NCI-H2029 treated with DMSO at 0.1 percent for 48 hours (cell line): ENCODE data around the gene MYO18B.
"Not testable (repeated sequence)": the region's sequence is repeated elsewhere in the genome, so short reads cannot be mapped to it uniquely, and the experiment has no call there.

ENCODE experiments used
- DNase-seq: peaks from one replicate; lab custom pipeline; 2025; lab: John Stamatoyannopoulos, UW

MYO18B gene, protein sequence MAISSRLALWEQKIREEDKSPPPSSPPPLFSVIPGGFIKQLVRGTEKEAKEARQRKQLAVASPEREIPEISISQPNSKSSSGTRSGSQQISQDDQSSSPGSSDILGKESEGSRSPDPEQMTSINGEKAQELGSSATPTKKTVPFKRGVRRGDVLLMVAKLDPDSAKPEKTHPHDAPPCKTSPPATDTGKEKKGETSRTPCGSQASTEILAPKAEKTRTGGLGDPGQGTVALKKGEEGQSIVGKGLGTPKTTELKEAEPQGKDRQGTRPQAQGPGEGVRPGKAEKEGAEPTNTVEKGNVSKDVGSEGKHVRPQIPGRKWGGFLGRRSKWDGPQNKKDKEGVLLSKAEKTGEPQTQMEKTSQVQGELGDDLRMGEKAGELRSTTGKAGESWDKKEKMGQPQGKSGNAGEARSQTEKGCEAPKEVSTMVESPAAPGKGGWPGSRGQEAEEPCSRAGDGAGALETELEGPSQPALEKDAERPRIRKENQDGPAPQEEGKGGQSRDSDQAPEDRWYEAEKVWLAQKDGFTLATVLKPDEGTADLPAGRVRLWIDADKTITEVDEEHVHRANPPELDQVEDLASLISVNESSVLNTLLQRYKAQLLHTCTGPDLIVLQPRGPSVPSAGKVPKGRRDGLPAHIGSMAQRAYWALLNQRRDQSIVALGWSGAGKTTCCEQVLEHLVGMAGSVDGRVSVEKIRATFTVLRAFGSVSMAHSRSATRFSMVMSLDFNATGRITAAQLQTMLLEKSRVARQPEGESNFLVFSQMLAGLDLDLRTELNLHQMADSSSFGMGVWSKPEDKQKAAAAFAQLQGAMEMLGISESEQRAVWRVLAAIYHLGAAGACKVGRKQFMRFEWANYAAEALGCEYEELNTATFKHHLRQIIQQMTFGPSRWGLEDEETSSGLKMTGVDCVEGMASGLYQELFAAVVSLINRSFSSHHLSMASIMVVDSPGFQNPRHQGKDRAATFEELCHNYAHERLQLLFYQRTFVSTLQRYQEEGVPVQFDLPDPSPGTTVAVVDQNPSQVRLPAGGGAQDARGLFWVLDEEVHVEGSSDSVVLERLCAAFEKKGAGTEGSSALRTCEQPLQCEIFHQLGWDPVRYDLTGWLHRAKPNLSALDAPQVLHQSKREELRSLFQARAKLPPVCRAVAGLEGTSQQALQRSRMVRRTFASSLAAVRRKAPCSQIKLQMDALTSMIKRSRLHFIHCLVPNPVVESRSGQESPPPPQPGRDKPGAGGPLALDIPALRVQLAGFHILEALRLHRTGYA (N-terminal part only)

DNA sequence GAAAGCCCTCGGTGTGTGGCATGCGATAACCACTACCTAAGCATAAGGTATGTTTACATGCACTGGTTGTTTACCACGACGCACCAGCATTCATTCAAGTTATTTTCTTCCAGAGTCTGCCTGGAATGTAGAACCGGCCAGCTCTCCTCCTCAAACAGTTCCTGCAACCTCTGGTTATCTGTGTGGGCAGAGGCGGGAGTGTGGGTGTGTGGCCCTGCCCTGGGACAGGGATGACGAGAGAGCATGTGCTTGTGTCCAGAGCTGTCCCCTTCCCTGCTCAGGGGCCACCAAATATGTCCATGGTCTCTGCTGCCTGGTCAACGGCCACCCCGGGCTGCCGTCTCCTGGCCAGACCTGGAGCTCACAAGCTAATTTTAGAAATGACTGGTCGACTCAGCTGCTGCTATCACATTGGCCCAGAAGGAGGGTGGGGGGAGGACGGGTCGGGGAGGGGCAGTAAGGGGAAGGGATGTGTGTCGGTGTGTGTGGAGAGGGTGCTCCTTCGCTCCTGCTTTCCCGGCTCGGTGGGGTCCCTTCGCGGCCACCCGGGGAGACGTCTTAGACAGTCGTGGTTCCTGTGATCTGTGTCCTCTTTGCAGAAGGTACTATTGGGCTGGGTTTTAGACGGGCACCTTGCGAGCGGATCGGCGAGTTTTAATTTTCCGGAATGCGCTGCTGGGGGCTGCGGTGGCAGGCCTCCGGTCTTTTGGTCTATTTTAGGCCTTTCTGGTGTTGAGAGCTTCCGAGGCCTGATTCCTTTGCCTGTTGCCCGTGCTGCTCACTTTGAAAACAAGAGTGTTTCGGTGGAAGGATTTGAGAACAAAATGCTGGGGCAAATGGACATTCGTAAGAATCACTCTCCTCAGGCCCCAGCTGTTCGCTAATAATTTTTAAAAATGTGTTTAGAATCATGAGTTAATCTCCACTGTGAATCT, at the start of gene MYO18B:
Gene MYO18B, plus strand, starts transcription at position 497 of the 935 bp plus-strand sequence. CDS start 18,905 bp downstream, outside the sequence.
- DNase-seq: no peak

DNA sequence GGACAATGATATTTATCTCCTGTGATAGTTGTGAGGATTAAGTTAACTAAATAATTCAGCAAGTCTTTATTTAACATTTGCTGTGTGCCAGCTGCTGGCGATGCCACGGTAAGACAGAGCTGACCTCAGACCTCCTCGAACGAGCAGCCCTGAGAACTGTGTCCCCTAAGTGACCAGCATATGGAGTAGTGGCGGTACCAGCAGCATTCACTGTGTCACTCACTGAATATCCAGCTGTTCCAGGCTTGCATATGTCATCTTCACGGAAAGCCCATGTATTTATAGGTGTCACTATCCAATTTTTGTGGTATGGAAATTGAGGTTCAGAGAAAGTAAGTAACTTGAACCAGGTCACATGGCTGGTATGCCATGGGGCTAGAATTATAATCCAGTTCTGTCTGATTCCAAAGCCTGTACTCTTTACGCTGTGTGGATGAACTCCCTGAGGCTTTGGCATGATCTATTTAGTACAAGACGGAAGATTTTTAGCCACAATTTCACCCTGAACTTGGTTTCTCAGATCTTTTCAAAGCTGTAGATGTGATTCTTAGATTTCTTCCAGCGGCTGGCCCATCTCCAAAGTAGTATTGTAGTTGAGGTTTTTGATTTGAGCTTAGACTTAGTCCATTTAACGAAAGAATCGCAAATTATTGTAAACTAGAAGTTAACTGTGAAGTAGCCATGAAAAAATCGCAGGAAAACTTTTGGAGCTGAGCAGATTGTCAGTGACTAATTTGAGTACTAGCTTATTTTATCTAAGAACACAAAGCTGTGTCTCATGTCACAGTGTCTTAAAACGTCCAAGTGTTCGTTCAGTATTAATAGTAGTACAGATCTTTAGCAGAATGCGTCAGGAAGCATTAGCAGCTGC, 49.4 kb upstream of the MYO18B start:
- DNase-seq: no peak

DNA sequence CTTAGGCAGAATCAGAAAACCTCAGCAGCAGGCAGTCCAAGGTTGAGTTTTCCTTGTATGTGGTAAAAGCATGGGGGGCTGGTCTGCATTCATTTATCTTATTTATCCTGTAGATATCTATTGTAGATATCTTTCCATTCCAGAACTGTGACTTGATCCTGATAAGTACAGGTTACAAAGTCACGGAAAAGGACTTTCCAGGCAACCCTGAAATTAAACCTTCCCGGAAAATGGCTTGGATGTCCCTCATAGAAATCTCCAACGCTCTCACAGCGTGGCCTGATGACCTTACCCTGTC, 48.8 kb upstream of the MYO18B start:
- DNase-seq: no peak

DNA sequence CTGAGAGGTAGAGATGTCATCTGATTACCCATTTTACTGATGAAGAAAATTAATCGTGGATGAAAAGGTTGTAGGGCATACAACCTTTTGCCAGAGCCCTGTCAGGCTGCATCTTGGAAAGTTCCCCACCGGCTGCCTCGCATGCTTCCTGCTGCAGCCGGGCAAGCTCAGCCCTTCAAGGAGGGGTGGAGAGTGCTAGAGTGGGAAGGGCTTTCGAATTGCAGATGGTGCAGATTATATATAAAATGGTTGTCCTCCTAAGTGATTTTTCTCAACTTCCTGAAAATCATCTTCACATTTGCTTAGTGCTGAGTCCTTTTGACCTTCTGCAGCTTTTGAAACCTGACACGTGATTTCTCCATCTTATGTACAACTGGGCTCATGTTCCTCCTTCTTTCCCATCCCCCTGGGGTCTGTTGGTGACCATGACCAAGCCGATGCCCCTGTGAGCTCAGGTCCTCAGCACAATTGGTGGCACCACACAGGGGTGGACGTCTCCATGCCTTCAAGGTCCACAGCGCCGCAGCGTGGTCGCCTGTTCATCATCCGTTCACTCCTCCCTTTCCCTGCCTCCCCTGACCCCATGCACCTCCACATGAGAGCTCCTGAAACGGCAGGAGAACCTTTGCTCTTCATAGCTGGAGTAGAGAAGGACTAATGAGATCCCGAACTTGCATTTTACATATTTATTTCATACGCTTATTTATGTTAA, 47.6 kb upstream of the MYO18B start:
- no peak for DNase-seq

DNA sequence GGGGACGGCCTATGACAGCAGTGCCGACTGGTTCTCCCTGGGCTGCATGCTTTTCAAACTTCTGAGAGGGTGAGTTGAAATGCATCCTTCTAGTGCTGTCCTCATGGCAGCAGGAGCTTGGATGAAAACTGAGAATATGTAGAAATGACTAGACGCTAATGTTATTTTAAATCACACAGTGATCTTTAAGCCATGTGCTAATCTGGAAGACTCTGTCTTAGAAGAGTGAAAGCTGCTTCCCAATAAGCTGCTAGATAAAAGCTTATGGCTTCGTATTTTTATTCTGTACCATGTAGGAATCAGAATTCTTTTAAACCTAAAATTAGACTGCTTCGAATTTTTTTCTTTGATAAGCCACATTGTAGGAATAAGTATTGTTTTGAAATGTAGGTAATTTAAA, 46.8 kb upstream of the MYO18B start:
- no peak for DNase-seq

DNA sequence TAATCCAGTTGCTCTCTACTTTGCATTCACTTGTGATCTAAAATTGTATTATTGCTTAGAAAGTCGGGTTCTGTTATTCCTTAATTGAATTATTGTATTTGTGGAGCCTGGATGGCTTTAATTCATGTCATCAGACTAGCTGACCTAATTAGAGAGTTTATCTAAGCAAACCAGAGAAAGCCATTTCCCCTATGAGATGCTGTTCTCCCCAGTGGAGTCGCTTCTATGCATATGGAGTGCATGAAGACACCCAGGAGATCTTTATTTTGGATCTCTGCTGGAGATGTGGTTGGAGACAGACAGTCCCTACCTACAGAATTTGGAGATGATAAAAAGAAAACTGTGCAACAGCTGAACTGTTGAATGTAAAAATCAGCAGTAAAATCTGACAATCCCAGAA, 45.2 kb upstream of the MYO18B start:
- no peak for DNase-seq

DNA sequence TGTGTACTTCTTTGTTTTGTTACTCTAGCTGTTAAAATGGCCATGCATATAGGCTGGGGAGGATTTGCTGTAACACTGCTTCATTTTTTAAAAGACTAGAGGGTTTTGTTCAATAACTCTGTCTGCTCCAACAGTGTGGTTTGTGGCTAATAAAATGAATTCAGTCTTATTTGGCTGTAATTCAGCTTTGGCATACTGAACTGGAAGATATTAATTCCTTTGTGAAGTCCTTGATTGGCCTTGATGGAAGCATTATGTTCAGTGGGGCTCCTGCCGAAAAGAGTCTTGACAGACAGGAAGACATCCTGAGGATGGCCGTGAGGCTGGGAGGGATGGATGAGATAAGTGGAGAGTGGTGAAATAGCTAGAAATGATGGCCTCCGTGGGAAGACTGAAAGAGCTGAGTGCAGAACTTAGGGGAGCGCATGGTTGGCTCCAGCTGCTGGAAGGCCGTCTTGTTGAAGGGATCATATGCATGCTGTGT, 44.8 kb upstream of the MYO18B start:
- DNase-seq: no peak

DNA sequence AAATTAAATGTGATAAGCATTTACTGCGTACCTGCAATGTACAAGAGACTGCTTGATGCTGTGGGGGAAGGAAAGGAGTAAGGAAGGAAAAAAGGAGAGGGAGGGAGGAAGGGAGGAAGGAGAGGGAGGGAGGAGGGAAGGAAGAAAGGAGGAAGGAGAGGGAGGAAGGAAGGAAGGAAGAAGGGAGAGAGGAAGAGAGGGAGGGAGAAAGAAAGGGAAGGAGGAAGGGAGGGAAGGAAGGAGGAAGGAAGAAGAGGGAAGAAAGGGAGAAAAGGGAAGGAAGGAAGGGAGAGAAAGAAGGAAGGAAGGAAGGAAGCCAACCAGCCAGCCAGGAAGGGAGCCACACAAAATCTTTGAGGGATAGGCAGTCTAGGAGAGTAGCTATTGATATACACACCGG, 44.0 kb upstream of the MYO18B start:
- no peak for DNase-seq

DNA sequence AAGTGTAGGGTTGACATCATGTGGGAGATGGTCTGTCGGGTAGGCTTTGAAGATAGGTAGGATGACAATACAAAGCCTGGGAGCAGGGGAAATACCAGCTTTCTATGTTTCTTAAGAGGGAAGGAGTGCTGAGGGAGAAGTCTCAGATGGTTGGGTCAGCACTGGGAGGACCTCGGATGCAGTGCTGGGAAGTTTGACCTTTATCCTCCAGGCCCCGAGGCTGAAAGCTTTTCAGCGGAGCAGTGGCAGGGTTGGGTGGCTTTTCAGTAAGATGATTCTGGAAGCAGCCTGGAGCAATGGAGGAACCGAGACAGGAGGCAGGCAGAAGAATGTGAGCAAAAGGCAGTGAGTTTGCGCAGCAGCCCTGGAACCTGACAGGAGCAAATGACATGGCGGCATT, 43.5 kb upstream of the MYO18B start:
- no peak for DNase-seq

DNA sequence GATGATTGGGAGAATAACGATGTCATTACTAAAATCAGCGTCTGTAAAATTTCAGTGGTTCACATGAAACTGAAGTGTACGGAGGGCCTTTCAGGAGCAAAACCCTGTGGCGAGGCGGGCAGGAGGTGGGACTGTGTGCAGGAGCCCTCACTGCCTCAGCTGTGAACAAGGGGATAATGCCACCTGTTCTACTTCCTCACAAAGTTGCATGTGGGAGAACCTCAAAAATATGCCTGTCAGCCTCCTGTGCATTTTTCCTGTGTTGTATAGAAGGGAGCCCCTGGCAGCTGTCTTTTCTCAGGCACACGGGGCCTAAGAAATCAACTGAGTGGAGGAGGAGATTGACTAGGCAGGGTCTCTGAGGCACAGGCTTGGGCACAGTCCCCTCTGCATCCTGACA, 43.0 kb upstream of the MYO18B start:
- no peak for DNase-seq

DNA sequence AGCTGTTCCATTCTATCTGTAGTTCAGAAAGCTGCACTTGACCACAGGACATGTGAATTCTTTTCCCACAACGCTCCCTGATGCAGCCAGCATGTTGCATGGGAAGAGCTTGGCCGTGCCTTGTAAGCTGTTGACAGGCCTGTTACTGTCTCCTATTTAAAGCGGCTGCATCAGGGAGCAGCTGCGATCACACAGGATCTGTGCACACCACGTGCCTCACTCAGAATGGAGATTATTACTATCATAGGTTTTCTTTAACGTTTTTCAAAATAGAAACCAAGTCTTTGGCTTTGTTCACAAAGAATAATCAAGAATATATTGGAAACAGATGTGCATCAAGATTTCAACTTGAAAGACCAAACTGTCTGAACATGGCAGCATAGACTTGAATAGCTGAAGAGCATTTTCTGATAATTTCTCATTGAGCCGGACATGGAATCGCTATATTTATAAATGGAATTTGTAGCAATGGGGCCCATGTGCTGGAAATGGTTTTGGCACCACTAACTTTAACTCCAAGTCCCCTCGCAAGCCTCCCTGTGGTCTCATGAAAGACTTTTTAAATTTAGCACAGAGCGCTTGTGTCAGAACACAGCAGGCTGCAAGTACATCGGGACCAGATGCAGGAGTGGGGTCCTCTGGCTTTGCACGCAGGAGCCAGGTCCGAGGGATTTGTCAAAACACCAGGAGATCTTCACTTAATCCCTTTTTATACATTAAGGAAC, 40.8 kb upstream of the MYO18B start:
- no peak for DNase-seq

DNA sequence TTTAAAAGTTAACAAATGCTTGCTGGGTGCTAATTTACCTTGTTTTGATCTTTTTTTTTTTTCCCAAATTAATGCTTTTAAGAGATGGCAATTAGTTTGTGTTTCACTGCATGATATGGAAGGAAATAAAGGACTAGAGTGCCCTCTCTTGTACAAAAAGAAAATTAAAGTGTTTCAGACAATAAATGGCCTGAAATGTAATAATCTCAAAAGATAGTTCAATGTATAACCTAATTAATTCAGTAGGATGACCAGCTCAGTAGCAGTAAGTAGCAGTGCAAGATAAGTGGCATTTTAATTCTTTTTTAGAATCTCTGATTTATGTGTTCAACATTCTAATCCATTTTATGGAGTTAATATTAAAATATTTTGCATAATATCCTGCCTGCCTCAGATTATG, 39.9 kb upstream of the MYO18B start:
- DNase-seq: no peak

DNA sequence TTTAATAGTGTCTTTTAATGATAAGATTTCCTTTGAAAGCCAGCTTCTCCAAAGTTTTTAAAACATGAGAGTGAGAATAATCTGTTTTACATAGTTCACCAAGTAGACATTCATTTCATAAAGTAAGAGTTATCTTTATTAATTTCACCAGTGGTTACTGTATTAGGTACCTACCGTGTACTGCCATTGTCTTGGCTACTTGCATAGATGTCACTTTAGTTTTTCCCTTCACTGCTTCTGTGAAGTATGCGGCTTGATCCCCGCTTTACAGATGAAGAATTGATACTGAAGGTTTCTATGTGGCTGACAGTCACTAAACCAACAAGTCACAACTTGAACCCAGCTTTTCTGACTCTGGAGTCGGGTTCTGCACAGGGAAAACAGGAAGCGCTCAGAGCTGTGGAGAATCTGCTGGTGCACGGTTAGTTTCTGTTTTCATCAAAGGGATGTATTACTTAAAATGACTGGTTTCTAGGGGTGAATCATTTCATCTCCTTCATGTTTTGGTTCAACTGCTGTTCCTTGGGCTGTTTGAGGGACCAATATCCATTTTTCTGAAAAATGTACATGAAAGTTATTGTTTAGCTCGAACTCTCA, 39.3 kb upstream of the MYO18B start:
- DNase-seq: no peak

DNA sequence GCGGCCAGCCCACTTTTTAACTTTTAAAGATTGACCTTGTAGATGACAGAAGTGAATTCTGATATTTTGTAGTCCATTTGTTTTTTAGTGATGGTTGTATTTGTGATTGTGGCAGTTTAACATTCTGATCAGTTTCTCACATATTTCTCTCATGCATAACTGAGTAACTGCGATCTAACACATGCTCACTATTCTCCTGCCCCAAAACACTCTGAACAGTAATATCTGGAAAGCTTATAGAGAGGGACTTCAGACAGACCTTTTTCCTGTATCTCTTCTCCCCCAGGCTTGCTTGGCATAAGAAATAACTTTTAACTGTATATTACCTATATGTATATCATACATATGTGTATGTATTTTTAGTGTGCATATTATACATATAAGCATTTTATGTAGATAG, 37.3 kb upstream of the MYO18B start:
- DNase-seq: no peak

DNA sequence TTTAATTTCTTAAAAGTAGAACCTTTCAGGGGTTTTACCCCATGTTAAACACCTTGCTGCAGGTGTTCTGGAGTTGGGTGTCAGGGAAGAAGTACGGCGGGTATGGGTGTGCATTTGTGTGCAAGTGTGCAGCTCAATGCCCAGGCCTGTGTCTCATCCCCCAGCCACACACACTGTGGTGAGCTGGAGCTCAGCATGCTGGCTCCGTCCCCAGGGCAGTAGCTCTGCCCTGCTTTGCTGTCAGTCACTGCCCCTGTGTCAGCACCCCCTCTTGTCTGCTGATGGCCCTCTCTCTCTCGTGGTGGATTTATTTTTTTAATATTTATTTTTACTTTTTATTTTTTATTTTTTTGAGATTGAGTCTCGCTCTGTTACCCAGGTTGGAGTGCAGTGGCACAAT, 35.8 kb upstream of the MYO18B start:
- no peak for DNase-seq

DNA sequence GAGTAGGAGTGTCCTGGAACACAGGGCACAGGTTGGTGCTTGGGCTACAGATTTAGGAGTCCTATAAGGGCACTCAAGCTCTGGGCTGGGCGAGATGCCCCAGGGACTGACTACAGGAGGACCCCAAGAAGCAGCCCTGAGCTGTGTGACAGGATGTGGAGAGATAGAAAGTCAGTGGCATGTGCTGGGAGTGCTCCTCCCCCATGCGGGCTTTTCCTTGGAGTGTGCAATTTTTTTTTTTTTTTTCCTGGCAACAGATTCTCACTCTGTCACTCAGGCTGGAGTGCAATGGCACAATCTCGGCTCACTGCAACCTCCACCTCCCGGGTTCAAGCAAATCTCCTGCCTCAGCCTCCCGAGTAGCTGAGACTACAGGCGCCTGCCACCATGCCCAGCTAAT, 33.6 kb upstream of the MYO18B start:
- DNase-seq: not testable (repeated sequence)

DNA sequence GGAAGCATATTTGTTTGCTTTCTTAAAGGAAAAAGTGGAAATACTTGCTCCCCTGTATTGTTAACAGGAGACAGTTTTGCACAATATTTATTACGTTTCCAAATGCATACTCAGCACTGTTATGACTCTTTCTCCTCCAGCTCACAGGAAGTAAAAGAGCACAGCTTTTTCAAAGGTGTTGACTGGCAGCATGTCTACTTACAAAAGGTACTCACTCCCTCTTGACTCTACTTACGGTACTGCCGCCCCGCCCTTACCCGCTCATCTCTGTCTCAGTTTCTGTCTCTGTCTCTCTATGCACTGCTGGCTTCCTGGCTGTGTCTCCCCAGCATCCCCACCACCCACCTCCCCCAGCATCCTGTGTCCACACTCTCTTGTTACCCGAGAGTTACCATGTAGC, 32.2 kb upstream of the MYO18B start:
- no peak for DNase-seq

DNA sequence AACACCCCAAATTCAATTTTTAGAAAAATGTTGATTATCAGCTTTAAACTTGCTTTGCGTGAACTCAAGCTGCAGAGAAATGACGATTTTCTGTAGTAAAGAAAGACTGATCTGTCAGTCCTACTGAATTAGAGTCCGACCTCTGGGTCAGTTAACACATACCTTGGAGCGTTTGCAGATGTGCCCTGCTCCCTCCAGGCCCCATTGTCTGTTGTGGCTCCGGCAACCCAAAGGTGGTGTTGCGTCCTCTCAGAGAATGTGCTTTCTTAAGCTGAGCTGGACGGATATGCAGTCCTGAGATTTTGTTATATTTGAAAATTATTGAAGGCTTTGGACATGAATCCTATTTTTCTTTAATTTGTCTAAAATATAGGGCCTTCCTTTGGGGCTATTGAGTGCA, 31.5 kb upstream of the MYO18B start:
- DNase-seq: no peak

DNA sequence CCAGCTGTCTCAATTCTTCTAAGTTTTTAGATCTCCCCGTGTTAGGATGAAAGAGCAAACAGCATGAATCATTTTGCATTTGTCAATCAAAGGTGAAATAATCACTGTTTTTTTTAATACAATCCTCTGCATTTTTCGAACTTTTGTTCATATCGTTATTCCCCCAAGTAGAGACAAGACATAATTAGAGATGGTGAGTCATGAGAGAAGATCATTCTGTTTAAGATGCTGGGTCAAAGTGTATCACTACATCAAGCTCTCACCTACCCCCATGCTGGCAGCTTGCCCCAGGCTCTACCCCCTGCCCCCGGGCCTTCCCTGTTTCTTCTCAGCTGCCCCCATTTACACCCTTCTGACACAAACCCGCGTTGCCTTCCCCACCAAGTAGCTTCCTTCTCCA, 30.5 kb upstream of the MYO18B start:
- DNase-seq: no peak
